Stimulated activated CD8-positive, alpha-beta memory T cell treated with anti-CD3 and anti-CD28 coated beads, Interleukin-4, amount 100 ng/mL, for 48 hours (primary cell): ENCODE data around the gene TMEM87A.
"Not testable (repeated sequence)": the region's sequence is repeated elsewhere in the genome, so short reads cannot be mapped to it uniquely, and the experiment has no call there.

Source experiments
- DNase-seq: peaks from one replicate; pipeline ENCODE4 v3.0.0-alpha.2; 2020

The TMEM87A gene

GRCh38 chr15:42272939-42273899, at the start of gene TMEM87A, which contains the start of gene GANC:
Gene TMEM87A (minus strand): TSS chr15:42273433. CDS start chr15:42273398, 35 bp downstream.
Gene GANC (plus strand): TSS chr15:42273201. CDS start chr15:42274482, 1,281 bp downstream.
- DNase-seq: peak; percentile 95

- no peak for DNase-seq
These were observed 46.0 kb upstream of the TMEM87A start for GRCh38 chr15:42319206-42319605.

- DNase-seq: not testable (repeated sequence)
These were observed 43.1 kb upstream of the TMEM87A start for GRCh38 chr15:42316282-42316805.

GRCh38 chr15:42315521-42315920, 42.3 kb upstream of the TMEM87A start:
- no peak for DNase-seq

- DNase-seq: no peak
These were observed 41.6 kb upstream of the TMEM87A start for GRCh38 chr15:42314818-42315217.

- DNase-seq: no peak
These were observed 40.2 kb upstream of the TMEM87A start for GRCh38 chr15:42313463-42313862.

- DNase-seq: no peak
These were observed 33.4 kb upstream of the TMEM87A start for GRCh38 chr15:42306681-42307080.

- DNase-seq: not testable (repeated sequence)
These were observed 27.8 kb upstream of the TMEM87A start for GRCh38 chr15:42301004-42301403.

GRCh38 chr15:42289166-42289565, 15.9 kb upstream of the TMEM87A start:
- no peak for DNase-seq

GRCh38 chr15:42287931-42288330, 14.7 kb upstream of the TMEM87A start:
- no peak for DNase-seq

GRCh38 chr15:42286445-42287029, 13.3 kb upstream of the TMEM87A start:
- DNase-seq: no peak

- no peak for DNase-seq
These were observed 11.8 kb upstream of the TMEM87A start for GRCh38 chr15:42285034-42285433.

GRCh38 chr15:42284551-42284950, 11.3 kb upstream of the TMEM87A start:
- DNase-seq: no peak

- DNase-seq: no peak
These were observed 10.4 kb upstream of the TMEM87A start for GRCh38 chr15:42283671-42284070.

- no peak for DNase-seq
These were observed 9.7 kb upstream of the TMEM87A start for GRCh38 chr15:42282926-42283325.

- no peak for DNase-seq
These were observed 9.1 kb upstream of the TMEM87A start for GRCh38 chr15:42282344-42282743.

- DNase-seq: no peak
These were observed 6.0 kb upstream of the TMEM87A start for GRCh38 chr15:42279234-42279723.

- DNase-seq: no peak
These were observed 3.5 kb upstream of the TMEM87A start for GRCh38 chr15:42276762-42277161.

- DNase-seq: no peak
These were observed 2.7 kb upstream of the TMEM87A start for GRCh38 chr15:42275780-42276391.

- peak; percentile 26 for DNase-seq
These were observed 1.4 kb upstream of the TMEM87A start for GRCh38 chr15:42274702-42274989.

GRCh38 chr15:42273900-42274701, 868 bp upstream of the TMEM87A start:
- peak; percentile 80 for DNase-seq

GRCh38 chr15:42270996-42271395, 2.2 kb downstream of the TMEM87A start:
- no peak for DNase-seq

- no peak for DNase-seq
These were observed 2.7 kb downstream of the TMEM87A start for GRCh38 chr15:42270551-42270950.
